WTC11 (cell line): ENCODE measurements around the gene MVK. TPM values are rescaled to one million over a fixed set of nuclear protein-coding genes. Genes with fewer than 3 reads are reported as not detected.

Experiments used
- ATAC-seq: fragments of 200-7000 bp; cut with Tn5 transposase; 2 replicates; pipeline ENCODE4 v1.10.0; 2021; ENCODE audit warnings: mild to moderate bottlenecking, moderate library complexity
- CTCF ChIA-PET: fragments of 300-600 bp; sonication (Branson Sonifier 250); formaldehyde crosslinking; loops from one replicate; lab custom pipeline; 2021; ENCODE audit warnings: antibody characterized with exemption; lab: Charles Lee
- POLR2A ChIA-PET: fragments of 350-600 bp; sonication (Branson Sonifier 250); formaldehyde crosslinking; loops from one replicate; lab custom pipeline; 2021; ENCODE audit warnings: antibody characterized with exemption; lab: Charles Lee
- DNase-seq: peaks from one replicate; pipeline ENCODE4 v3.0.0; 2021; ENCODE audit warnings: low spot score
- H3K27ac Mint-ChIP-seq: 2 replicates; pipeline ENCODE4 v1.8.0; 2021; ENCODE audit warnings: mixed read lengths
- H3K27me3 Mint-ChIP-seq: 2 replicates; pipeline ENCODE4 v1.8.0; 2021; ENCODE audit warnings: low read depth, mild to moderate bottlenecking, moderate library complexity, mixed read lengths
- H3K36me3 Mint-ChIP-seq: 2 replicates; pipeline ENCODE4 v1.8.0; 2021; ENCODE audit warnings: mixed read lengths
- H3K4me1 Mint-ChIP-seq: 2 replicates; pipeline ENCODE4 v1.8.0; 2022; ENCODE audit warnings: mixed read lengths
- H3K4me3 Mint-ChIP-seq: 2 replicates; pipeline ENCODE4 v1.8.0; 2021; ENCODE audit warnings: mild to moderate bottlenecking, moderate library complexity, mixed read lengths
- H3K9me3 Mint-ChIP-seq: 2 replicates; pipeline ENCODE4 v1.8.0; 2021; ENCODE audit warnings: mixed read lengths
- ATF3 ChIP-seq: sonication (generic); formaldehyde crosslinking; conservative IDR thresholded peaks from 2 replicates; pipeline ENCODE4 v1.8.1; 2022; ENCODE audit warnings: mild to moderate bottlenecking, missing genetic modification reagents
- CBFB ChIP-seq: sonication (generic); formaldehyde crosslinking; IDR thresholded peaks from 2 replicates; pipeline ENCODE4 v1.8.1; 2022; ENCODE audit warnings: mild to moderate bottlenecking, low read depth, missing genetic modification reagents
- ETV6 ChIP-seq: sonication (generic); formaldehyde crosslinking; IDR thresholded peaks from 2 replicates; pipeline ENCODE4 v1.8.1; 2022; ENCODE audit warnings: mild to moderate bottlenecking, missing genetic modification reagents
- FOXJ3 ChIP-seq: sonication (generic); formaldehyde crosslinking; IDR thresholded peaks from 2 replicates; pipeline ENCODE4 v1.9.0; 2021; ENCODE audit warnings: missing genetic modification reagents, mild to moderate bottlenecking, borderline replicate concordance
- FOXK1 ChIP-seq: sonication (generic); formaldehyde crosslinking; IDR thresholded peaks from 2 replicates; pipeline ENCODE4 v1.8.0; 2022; ENCODE audit warnings: mild to moderate bottlenecking, moderate library complexity, missing genetic modification reagents
- GABPB1 ChIP-seq: sonication (generic); formaldehyde crosslinking; IDR thresholded peaks from 2 replicates; pipeline ENCODE4 v1.8.1; 2023; ENCODE audit warnings: mild to moderate bottlenecking, missing genetic modification reagents
- GTF2I ChIP-seq: fragments of 250-450 bp; sonication (Bioruptor Pico); conservative IDR thresholded peaks from 2 replicates; pipeline ENCODE4 v1.4.0; 2021; ENCODE audit warnings: mild to moderate bottlenecking
- JAZF1 ChIP-seq: fragments of 250-450 bp; sonication (Bioruptor Pico); IDR thresholded peaks from 2 replicates; pipeline ENCODE4 v1.9.0; 2021; ENCODE audit warnings: moderate library complexity, mild to moderate bottlenecking, inconsistent platforms
- MYBL2 ChIP-seq: sonication (generic); formaldehyde crosslinking; IDR thresholded peaks from 2 replicates; pipeline ENCODE4 v1.8.1; 2023; ENCODE audit warnings: mild to moderate bottlenecking, moderate library complexity, missing genetic modification reagents
- NFATC4 ChIP-seq: fragments of 250-450 bp; sonication (Bioruptor Pico); IDR thresholded peaks from 2 replicates; pipeline ENCODE4 v1.9.0; 2021; ENCODE audit warnings: mild to moderate bottlenecking
- NR1H2 ChIP-seq: sonication (generic); formaldehyde crosslinking; IDR thresholded peaks from 2 replicates; pipeline ENCODE4 v1.9.0; 2021; ENCODE audit warnings: mild to moderate bottlenecking, moderate library complexity, missing genetic modification reagents
- OVOL2 ChIP-seq: fragments of 250-450 bp; sonication (Bioruptor Pico); IDR thresholded peaks from 2 replicates; pipeline ENCODE4 v1.9.0; 2021; ENCODE audit warnings: mild to moderate bottlenecking, borderline replicate concordance
- PREB ChIP-seq: sonication (generic); formaldehyde crosslinking; IDR thresholded peaks from 2 replicates; pipeline ENCODE4 v1.8.1; 2022; ENCODE audit warnings: mild to moderate bottlenecking, missing genetic modification reagents, moderate library complexity, borderline replicate concordance
- PRRX2 ChIP-seq: fragments of 250-450 bp; sonication (Bioruptor Pico); IDR thresholded peaks from 2 replicates; pipeline ENCODE4 v1.8.0; 2021; ENCODE audit warnings: mild to moderate bottlenecking
- SMAD4 ChIP-seq: sonication (generic); formaldehyde crosslinking; IDR thresholded peaks from 2 replicates; pipeline ENCODE4 v1.8.0; 2022; ENCODE audit warnings: mild to moderate bottlenecking, missing genetic modification reagents
- SP1 ChIP-seq: sonication (generic); formaldehyde crosslinking; conservative IDR thresholded peaks from 2 replicates; pipeline ENCODE4 v1.8.1; 2022; ENCODE audit warnings: missing genetic modification reagents
- USF2 ChIP-seq: sonication (generic); formaldehyde crosslinking; IDR thresholded peaks from 2 replicates; pipeline ENCODE4 v1.8.1; 2023; ENCODE audit warnings: mild to moderate bottlenecking, missing genetic modification reagents, moderate library complexity
- ZBTB43 ChIP-seq: sonication (generic); formaldehyde crosslinking; IDR thresholded peaks from 2 replicates; pipeline ENCODE4 v1.8.1; 2023; ENCODE audit warnings: mild to moderate bottlenecking, missing genetic modification reagents
- ZNF281 ChIP-seq: sonication (generic); formaldehyde crosslinking; IDR thresholded peaks from 2 replicates; pipeline ENCODE4 v1.8.0; 2023; ENCODE audit warnings: mild to moderate bottlenecking, missing genetic modification reagents
- ZNF423 ChIP-seq: fragments of 250-450 bp; sonication (Bioruptor Pico); IDR thresholded peaks from 2 replicates; pipeline ENCODE4 v2.1.2; 2022; ENCODE audit warnings: mild to moderate bottlenecking, moderate library complexity
- ZNF512 ChIP-seq: sonication (generic); formaldehyde crosslinking; IDR thresholded peaks from 2 replicates; pipeline ENCODE4 v1.8.1; 2022; ENCODE audit warnings: missing genetic modification reagents, borderline replicate concordance
- total RNA-seq: library from RNA; stranded (reverse); gene quantifications from 3 replicates; pipeline ENCODE4 v1.2.3, GENCODE V29; 2021

Gene MVK
- total RNA-seq, 1 experiment from 2014 or later = 13.2 TPM

GRCh38 chr12:109630815-109631214 is 57.2 kb downstream of the MVK start (continued):
- TF ChIP-seq USF2 (CRISPR knock-in tag) = no peak
- TF ChIP-seq NFATC4 (CRISPR knock-in tag) = no peak
- TF ChIP-seq GTF2I = no peak

GRCh38 chr12:109631302-109631701 is 57.7 kb downstream of the MVK start:
- no peak overlapping the region for H3K27ac Mint-ChIP-seq
- H3K36me3 Mint-ChIP-seq = peaks cover 3% of the 10 kb centered on the region
- no peak for ATAC-seq
- H3K4me3 Mint-ChIP-seq = no peak overlapping the region
- H3K4me1 Mint-ChIP-seq = peaks cover 15% of the 10 kb centered on the region
- no peaks in the 10 kb centered on the region; the same call in 1 of the 2 replicates for H3K27me3 Mint-ChIP-seq
- H3K9me3 Mint-ChIP-seq = peaks cover 6% of the 10 kb centered on the region
- no peak for DNase-seq
- POLR2A ChIA-PET = no interaction called here
- CTCF ChIA-PET = interaction anchor here (1.1 kb wide), 1 partner anchor 33 kb away, joined by 4 read pairs; no protein-coding TSS in a partner anchor
- TF ChIP-seq GABPB1 (CRISPR knock-in tag) (no peak), ZNF512 (CRISPR knock-in tag) (no peak), ETV6 (CRISPR knock-in tag) (no peak), CBFB (CRISPR knock-in tag) (no peak), FOXJ3 (no peak), PREB (CRISPR knock-in tag) (no peak), JAZF1 (CRISPR knock-in tag) (no peak), MYBL2 (CRISPR knock-in tag) (no peak), NFATC4 (CRISPR knock-in tag) (no peak), USF2 (CRISPR knock-in tag) (no peak), SP1 (CRISPR knock-in tag) (no peak), ZNF423 (no peak), OVOL2 (CRISPR knock-in tag) (no peak), SMAD4 (CRISPR knock-in tag) (no peak)

GRCh38 chr12:109631751-109632150 is 58.2 kb downstream of the MVK start:
- no peak overlapping the region for H3K27ac Mint-ChIP-seq

More at GRCh38 chr12:109631751-109632150, 58.2 kb downstream of the MVK start:
- H3K4me1 Mint-ChIP-seq = peaks cover 15% of the 10 kb centered on the region
- H3K9me3 Mint-ChIP-seq = peaks cover 6% of the 10 kb centered on the region
- DNase-seq = no peak
- TF ChIP-seq ZNF281 (no peak), PRRX2 (CRISPR knock-in tag) (no peak), NR1H2 (CRISPR knock-in tag) (no peak), ATF3 (CRISPR knock-in tag) (no peak), ZBTB43 (CRISPR knock-in tag) (no peak), FOXK1 (CRISPR knock-in tag) (no peak)
- no peak overlapping the region for H3K4me3 Mint-ChIP-seq
- H3K36me3 Mint-ChIP-seq = peaks cover 3% of the 10 kb centered on the region
- POLR2A ChIA-PET = no interaction called here
- no peak for ATAC-seq
- CTCF ChIA-PET = no interaction called here
- H3K27me3 Mint-ChIP-seq = no peaks in the 10 kb centered on the region; the same call in 1 of the 2 replicates
